ENCODE results near the gene NKX1-1.

The NKX1-1 gene

GRCh38 chr4:1416948-1417260, 10.7 kb upstream of the NKX1-1 start:
- DNase-seq (ENCODE audit: low read depth, low spot score), result no peak

- no peak for DNase-seq (ENCODE audit: low read depth, low spot score)
Observed at GRCh38 chr4:1416051-1416947, 10.1 kb upstream of the NKX1-1 start.

- no peak for DNase-seq (ENCODE audit: low read depth, low spot score)
Observed at GRCh38 chr4:1415681-1415981, 9.4 kb upstream of the NKX1-1 start.

GRCh38 chr4:1414831-1415680, 8.8 kb upstream of the NKX1-1 start:
- no peak for DNase-seq (ENCODE audit: low read depth, low spot score)

GRCh38 chr4:1413687-1414479, 7.6 kb upstream of the NKX1-1 start:
- DNase-seq (ENCODE audit: low read depth, low spot score), result no peak

GRCh38 chr4:1413204-1413663, 7.0 kb upstream of the NKX1-1 start:
- no peak for DNase-seq (ENCODE audit: low read depth, low spot score)

GRCh38 chr4:1412376-1413203, 6.3 kb upstream of the NKX1-1 start:
- no peak for DNase-seq (ENCODE audit: low read depth, low spot score)

GRCh38 chr4:1411436-1412375, 5.5 kb upstream of the NKX1-1 start:
- no peak for DNase-seq (ENCODE audit: low read depth, low spot score)

- peak; percentile 6 for DNase-seq (ENCODE audit: low read depth, low spot score)
Observed at GRCh38 chr4:1410491-1411325, 4.5 kb upstream of the NKX1-1 start.

- DNase-seq (ENCODE audit: low read depth, low spot score), result no peak
Observed at GRCh38 chr4:1409491-1410425, 3.5 kb upstream of the NKX1-1 start.

GRCh38 chr4:1409079-1409478, 2.8 kb upstream of the NKX1-1 start:
- DNase-seq (ENCODE audit: low read depth, low spot score), result no peak

GRCh38 chr4:1408418-1408817, 2.2 kb upstream of the NKX1-1 start:
- no peak for DNase-seq (ENCODE audit: low read depth, low spot score)

GRCh38 chr4:1407657-1408333, 1.6 kb upstream of the NKX1-1 start:
- DNase-seq (ENCODE audit: low read depth, low spot score), result no peak

GRCh38 chr4:1406981-1407656, 877 bp upstream of the NKX1-1 start:
- DNase-seq (ENCODE audit: low read depth, low spot score), result no peak

- no peak for DNase-seq (ENCODE audit: low read depth, low spot score)
Observed at GRCh38 chr4:1405636-1406393, 427 bp downstream of the NKX1-1 start.

GRCh38 chr4:1405254-1405635, 997 bp downstream of the NKX1-1 start:
- DNase-seq (ENCODE audit: low read depth, low spot score), result no peak

Data from smooth muscle cell of the brain vasculature (primary cell).